NCI-H1092 treated with DMSO at 0.1 percent for 48 hours (cell line): Measurements from ENCODE around the gene CERS6.

Experiments
- DNase-seq: peaks from one replicate; lab custom pipeline; 2025; lab: John Stamatoyannopoulos, UW

CERS6 gene

GRCh38 chr2:168602846-168603401 is 146.9 kb downstream of the CERS6 start:
- DNase-seq, result no peak

- DNase-seq, result no peak
These were observed 147.4 kb downstream of the CERS6 start for GRCh38 chr2:168603439-168603961.

- DNase-seq, result no peak
These were observed 148.2 kb downstream of the CERS6 start for GRCh38 chr2:168604252-168604651.

GRCh38 chr2:168607992-168608391 is 151.9 kb downstream of the CERS6 start:
- DNase-seq, result no peak

- no peak for DNase-seq
These were observed 152.7 kb downstream of the CERS6 start for GRCh38 chr2:168608796-168609195.

GRCh38 chr2:168611091-168611490 is 155.0 kb downstream of the CERS6 start:
- DNase-seq, result no peak

- no peak for DNase-seq
These were observed 156.0 kb downstream of the CERS6 start for GRCh38 chr2:168611896-168612650.

- no peak for DNase-seq
These were observed 156.6 kb downstream of the CERS6 start for GRCh38 chr2:168612719-168613118.

- DNase-seq, result no peak
These were observed 157.5 kb downstream of the CERS6 start for GRCh38 chr2:168613551-168613950.

- DNase-seq, result no peak
These were observed 158.3 kb downstream of the CERS6 start for GRCh38 chr2:168614172-168615018.

- no peak for DNase-seq
These were observed 164.5 kb downstream of the CERS6 start for GRCh38 chr2:168620554-168620953.

- no peak for DNase-seq
These were observed 166.5 kb downstream of the CERS6 start for GRCh38 chr2:168622559-168622958.

GRCh38 chr2:168624028-168624427 is 168.0 kb downstream of the CERS6 start:
- no peak for DNase-seq

- DNase-seq, result no peak
These were observed 170.0 kb downstream of the CERS6 start for GRCh38 chr2:168626096-168626495.

GRCh38 chr2:168626647-168627046 is 170.6 kb downstream of the CERS6 start:
- no peak for DNase-seq

GRCh38 chr2:168632709-168633121 is 176.6 kb downstream of the CERS6 start:
- no peak for DNase-seq

GRCh38 chr2:168633200-168633599 is 177.1 kb downstream of the CERS6 start:
- no peak for DNase-seq

GRCh38 chr2:168633895-168634294 is 177.8 kb downstream of the CERS6 start:
- DNase-seq, result no peak

GRCh38 chr2:168635065-168635577 is 179.0 kb downstream of the CERS6 start:
- DNase-seq, result no peak

GRCh38 chr2:168639018-168639417 is 182.9 kb downstream of the CERS6 start:
- DNase-seq, result no peak

- DNase-seq, result no peak
These were observed 183.4 kb downstream of the CERS6 start for GRCh38 chr2:168639441-168639898.

- DNase-seq, result no peak
These were observed 184.0 kb downstream of the CERS6 start for GRCh38 chr2:168640039-168640438.
